ENCODE data around the gene TNFRSF13B. TPM values are rescaled to one million over a fixed set of nuclear protein-coding genes. Genes with fewer than 3 reads are reported as not detected.
A peak's percentile ranks its signal among the peaks of the same experiment; 100 is the strongest.

TNFRSF13B gene
- total and polyA plus RNA-seq, 2 donors (not counting 3 experiments of a cell fraction or from before 2014, with no cell fraction given), result not detected

DNA sequence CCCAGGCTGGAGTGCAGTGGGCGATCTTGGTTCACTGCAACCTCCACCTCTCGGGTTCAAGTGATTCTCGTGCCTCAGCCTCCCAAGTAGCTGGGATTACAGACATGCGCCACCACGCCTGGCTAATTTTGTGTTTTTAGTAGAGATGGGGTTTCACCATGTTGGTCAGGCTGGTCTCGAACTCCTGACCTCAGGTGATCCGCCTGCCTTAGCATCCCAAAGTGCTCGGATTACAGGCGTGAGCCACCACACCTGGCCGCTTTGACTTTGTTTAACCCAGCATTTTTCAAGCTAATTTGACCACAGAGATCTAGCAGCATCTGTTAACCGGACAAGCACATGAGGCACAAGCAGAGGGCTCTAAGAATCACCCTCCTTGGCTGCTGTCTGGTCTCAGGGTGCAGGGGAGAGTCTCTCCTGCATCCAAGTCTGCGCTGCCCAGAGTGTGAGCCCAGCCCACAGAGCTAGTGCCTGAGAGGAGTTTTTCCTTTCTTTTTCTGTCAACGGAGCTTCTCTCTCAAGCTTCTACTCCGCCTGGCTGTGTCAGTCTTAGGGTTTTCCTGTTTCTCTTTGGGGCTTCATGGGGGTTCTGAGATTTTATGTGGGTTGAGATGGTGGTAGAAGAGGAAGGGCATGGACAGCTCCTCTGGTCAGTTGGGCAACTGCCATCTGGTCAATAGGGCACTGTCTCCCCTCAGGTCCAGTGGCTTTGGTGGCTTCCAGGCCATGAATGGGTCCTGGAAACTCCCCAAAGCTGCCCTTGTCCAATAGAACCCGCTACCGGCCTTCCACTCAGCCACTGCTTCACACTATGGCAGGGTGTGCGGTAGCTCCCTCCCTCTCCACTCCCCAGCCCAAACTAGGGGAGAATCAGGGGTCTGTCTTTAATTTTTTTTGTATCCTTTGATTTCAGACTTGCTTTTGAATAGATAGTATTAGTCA, 59.6 kb downstream of the TNFRSF13B start:
- POLR2A ChIA-PET, result no interaction called here
- no peak overlapping the region for H2AFZ ChIP-seq (ENCODE audit: low read depth, low read length)
- dilution Hi-C loops (cut with MboI; ENCODE audit: extremely low pct_ligation_motif_present, low sequenced_read_pairs), result no loop called here
- H4K20me1 ChIP-seq (replicated peaks; ENCODE audit: control insufficient read depth, extremely low read depth, insufficient read depth, low read length), result no peaks in the 10 kb centered on the region
- DNase-seq (ENCODE audit: low read depth, low spot score), result no peak
- FAIRE-seq, result no peak
- H3K9me3 ChIP-seq (replicated peaks; ENCODE audit: control insufficient read depth, insufficient read depth, low read length), result no peaks in the 10 kb centered on the region
- BruUV-seq (replicated peaks), result TSS peak; percentile 30
- H3K27ac ChIP-seq (ENCODE audit: insufficient read depth, low read depth, low read length), result peak overlapping the region; percentile 14
- H3K9ac ChIP-seq (replicated peaks; ENCODE audit: extremely low read depth, insufficient read depth, low read length), result no peak overlapping the region
- H3K9me1 ChIP-seq (replicated peaks; ENCODE audit: control insufficient read depth, extremely low read depth, insufficient read depth, low read length), result no peaks in the 10 kb centered on the region
- no peak for TF ChIP-seq EZH2 (IDR thresholded peaks at IDR 0.05; ENCODE audit: borderline replicate concordance, low read depth, low read length, severe bottlenecking)
- TF ChIP-seq GATA2 (IDR thresholded peaks at IDR 0.05; ENCODE audit: insufficient read depth, insufficient read length, low read depth, low read length), result no peak
- TF ChIP-seq POLR2AphosphoS5 (IDR thresholded peaks at IDR 0.05; ENCODE audit: insufficient read depth, low read depth, low read length), result no peak
- TF ChIP-seq, protein P1, sequence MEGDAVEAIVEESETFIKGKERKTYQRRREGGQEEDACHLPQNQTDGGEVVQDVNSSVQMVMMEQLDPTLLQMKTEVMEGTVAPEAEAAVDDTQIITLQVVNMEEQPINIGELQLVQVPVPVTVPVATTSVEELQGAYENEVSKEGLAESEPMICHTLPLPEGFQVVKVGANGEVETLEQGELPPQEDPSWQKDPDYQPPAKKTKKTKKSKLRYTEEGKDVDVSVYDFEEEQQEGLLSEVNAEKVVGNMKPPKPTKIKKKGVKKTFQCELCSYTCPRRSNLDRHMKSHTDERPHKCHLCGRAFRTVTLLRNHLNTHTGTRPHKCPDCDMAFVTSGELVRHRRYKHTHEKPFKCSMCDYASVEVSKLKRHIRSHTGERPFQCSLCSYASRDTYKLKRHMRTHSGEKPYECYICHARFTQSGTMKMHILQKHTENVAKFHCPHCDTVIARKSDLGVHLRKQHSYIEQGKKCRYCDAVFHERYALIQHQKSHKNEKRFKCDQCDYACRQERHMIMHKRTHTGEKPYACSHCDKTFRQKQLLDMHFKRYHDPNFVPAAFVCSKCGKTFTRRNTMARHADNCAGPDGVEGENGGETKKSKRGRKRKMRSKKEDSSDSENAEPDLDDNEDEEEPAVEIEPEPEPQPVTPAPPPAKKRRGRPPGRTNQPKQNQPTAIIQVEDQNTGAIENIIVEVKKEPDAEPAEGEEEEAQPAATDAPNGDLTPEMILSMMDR (IDR thresholded peaks at IDR 0.05; ENCODE audit: extremely low read depth in 1 of 2, insufficient read depth in 1 of 2, low read depth in 1 of 2, low read length in 2 of 2), result no peak
- TF ChIP-seq FOS (IDR thresholded peaks at IDR 0.05; ENCODE audit: borderline replicate concordance, insufficient read depth, low read length), result no peak
- no peak for TF ChIP-seq POLR2A (IDR thresholded peaks at IDR 0.05; ENCODE audit: low read depth, low read length)
- TF ChIP-seq JUN (IDR thresholded peaks at IDR 0.05; ENCODE audit: borderline replicate concordance, insufficient read depth, insufficient read length, low read depth), result no peak
- TF ChIP-seq, protein P2, sequence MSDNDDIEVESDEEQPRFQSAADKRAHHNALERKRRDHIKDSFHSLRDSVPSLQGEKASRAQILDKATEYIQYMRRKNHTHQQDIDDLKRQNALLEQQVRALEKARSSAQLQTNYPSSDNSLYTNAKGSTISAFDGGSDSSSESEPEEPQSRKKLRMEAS (IDR thresholded peaks at IDR 0.05; ENCODE audit: insufficient read depth, insufficient read length), result no peak
- no peak for TF ChIP-seq MYC (IDR thresholded peaks at IDR 0.05; ENCODE audit: low read depth, low read length)
- CTCF ChIA-PET, result interaction anchor here (1.2 kb wide), 1 partner anchor 79 kb away, joined by 4 read pairs; no protein-coding TSS in a partner anchor
- H3K4me2 ChIP-seq (ENCODE audit: insufficient read depth, low read length), result no peak overlapping the region
- no peaks in the 10 kb centered on the region for H3K36me3 ChIP-seq (ENCODE audit: control insufficient read depth in 2 of 2, extremely low read depth in 1 of 2, insufficient read depth in 2 of 2, low read length in 2 of 2)
- peaks cover 2 to 3% of the 10 kb centered on the region in 2 experiments for H3K27me3 ChIP-seq (ENCODE audit: control insufficient read depth in 2 of 2, insufficient read depth in 2 of 2, low read length in 2 of 2)
- H3K79me2 ChIP-seq (ENCODE audit: control insufficient read depth, insufficient read depth, low read length), result no peaks in the 10 kb centered on the region
- H3K4me3 ChIP-seq (replicated peaks in 1 of 3; ENCODE audit: insufficient read depth in 1 of 3, low read depth in 1 of 3, low read length in 3 of 3), result no peak overlapping the region
- peaks cover 8% of the 10 kb centered on the region for H3K4me1 ChIP-seq (ENCODE audit: control insufficient read depth, extremely low read depth, insufficient read depth, low read length)
- intact Hi-C loops (cut with micrococcal nuclease), result no loop called here
